Stimulated activated CD4-positive, alpha-beta T cell treated with anti-CD3 and anti-CD28 coated beads, TNF-alpha, amount 100 ng/mL, for 48 hours (primary cell): ENCODE measurements around the gene SYNCRIP.
"Not testable (repeated sequence)": the region's sequence is repeated elsewhere in the genome, so short reads cannot be mapped to it uniquely, and the experiment has no call there.

Source experiments
- DNase-seq, 3 donors: peaks; one replicate each; pipeline ENCODE4 v3.0.0-alpha.2; 2020; ENCODE audit warnings: low read depth in 3 of 3

SYNCRIP gene

DNA sequence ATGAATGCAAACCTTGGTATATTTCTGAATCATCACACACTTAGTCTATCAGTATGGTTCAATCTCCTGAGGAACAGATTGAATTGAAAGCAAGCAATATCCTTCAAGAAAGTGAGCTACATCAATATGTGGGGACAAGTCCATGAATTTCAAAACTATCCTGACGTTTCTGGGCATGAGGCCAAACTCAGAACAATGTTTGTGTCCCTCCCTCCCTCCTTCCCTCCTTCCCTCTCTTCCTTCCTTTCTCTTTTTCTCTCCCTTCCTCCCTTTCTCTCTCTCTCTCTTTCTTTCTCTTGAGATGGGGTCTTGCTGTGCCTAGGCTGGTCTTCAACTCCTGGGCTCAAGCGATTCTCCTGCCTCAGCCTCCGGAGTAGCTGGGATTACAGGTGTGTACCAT is 27.9 kb upstream of the SYNCRIP start:
- no peak for DNase-seq

- peak in 1 of 3 donors; percentile 30 for DNase-seq
Measured at GRCh38 chr6:85669735-85670194, 27.1 kb upstream of the SYNCRIP start.

GRCh38 chr6:85662251-85662650 is 19.6 kb upstream of the SYNCRIP start:
- no peak for DNase-seq

DNA sequence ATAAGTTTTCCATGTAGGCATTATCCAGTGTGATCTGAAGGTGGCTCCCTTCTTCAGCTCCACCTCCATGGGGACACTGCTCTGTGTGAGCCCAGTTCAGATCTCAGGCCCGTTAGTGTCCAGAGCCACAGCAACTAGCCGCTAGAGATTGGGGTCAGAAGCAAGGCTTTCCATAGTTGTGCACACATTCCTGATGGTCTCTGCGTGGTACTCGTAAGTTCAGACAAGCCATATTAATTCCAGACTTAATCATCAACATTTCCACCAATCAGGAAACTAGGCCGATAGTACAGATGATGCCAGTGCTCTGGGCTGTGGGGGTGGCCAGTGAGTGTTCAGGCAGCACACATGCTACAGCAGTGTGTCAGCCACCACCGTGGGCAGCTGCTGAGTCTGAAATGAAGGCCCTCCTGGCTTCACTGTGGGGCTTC is 17.5 kb upstream of the SYNCRIP start:
- no peak for DNase-seq

DNA sequence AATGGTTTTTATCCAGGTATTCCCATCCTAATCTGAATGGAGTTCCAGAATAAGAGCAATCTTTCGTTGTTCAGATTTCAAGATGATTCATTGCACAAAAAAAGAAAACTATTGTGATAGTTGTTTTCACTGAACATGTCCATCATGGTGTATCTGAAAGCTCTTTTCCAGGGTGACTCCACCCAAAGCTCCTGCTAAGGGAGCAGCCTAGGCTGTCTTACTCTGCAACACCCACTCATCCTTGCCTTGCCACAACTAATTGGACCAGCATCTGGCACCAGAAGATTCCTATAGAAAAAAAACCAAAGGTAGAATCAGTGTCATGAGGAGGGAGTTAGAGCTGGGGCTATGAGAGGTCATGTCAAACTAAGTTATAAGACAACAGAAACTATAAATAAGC is 7.9 kb upstream of the SYNCRIP start:
- no peak for DNase-seq

- DNase-seq: no peak
Measured at GRCh38 chr6:85644279-85644762, 1.6 kb upstream of the SYNCRIP start.

DNA sequence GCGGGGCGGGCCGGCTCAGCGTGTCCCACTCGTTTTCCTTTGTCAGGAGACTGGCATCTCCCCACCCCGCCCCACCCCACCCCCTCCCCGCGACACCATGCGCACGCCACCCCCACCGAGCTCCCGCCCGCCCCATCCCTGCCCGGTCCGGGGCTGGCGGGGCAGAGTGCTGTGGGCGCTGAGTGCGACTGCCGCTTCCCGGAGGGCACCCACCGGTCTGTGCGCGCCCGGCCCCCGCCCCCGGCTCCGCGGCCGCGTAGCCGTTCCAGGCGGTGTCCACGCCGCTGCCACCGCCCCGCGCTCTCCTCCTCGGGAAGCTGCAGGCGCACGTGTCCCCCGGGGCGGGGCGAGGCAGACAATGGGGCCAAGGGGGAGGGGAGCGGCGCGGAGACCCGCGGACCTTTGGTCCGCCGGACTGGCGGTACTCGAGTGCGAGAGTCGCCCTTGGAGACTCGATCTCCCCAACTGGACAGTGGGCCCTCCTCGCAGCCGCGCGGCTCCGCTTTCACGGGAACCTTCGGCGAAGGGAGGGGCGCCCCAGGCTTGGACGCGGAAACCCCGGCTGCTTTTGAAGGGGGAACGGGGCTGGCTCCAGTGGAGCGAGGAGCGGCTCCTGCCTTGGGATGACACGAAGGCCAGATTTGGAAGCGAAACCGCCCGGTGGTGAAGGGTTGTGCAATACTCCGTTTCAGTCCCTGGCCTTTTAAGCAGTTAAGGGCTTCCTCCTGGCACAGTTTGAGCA is 1.0 kb upstream of the SYNCRIP start:
- peak; percentile 55 to 70 (median 60) for DNase-seq

- DNase-seq: peak; percentile 15 to 38 (median 26)
Measured at GRCh38 chr6:85641897-85642773, 551 bp downstream of the SYNCRIP start.

DNA sequence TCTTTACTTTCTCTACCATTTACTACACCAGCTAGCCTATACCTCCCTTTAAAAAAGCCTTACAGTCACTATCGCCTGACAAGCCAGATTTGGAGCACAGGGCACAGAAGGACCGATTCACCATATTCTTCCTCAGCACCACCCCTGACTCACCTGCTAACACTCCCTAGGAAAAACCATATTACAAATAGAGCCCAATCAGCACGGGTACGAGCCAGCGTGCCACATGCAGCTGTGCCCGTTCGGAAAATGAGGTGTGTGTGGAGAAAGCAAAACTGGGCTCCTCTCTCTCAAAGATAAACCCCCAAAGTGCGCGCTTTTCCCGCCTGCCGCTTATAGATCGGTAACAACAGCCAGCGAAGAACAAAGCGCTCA is 1.2 kb downstream of the SYNCRIP start:
- DNase-seq: no peak

GRCh38 chr6:85640821-85641220 is 1.9 kb downstream of the SYNCRIP start:
- no peak for DNase-seq

- DNase-seq: no peak
Measured at GRCh38 chr6:85637579-85637978, 5.1 kb downstream of the SYNCRIP start.

- DNase-seq: no peak
Measured at GRCh38 chr6:85632164-85632942, 10.3 kb downstream of the SYNCRIP start.

GRCh38 chr6:85631117-85631516 is 11.6 kb downstream of the SYNCRIP start:
- not testable (repeated sequence) for DNase-seq

GRCh38 chr6:85628353-85628752 is 14.3 kb downstream of the SYNCRIP start:
- DNase-seq: no peak

GRCh38 chr6:85620308-85620707 is 22.4 kb downstream of the SYNCRIP start:
- no peak for DNase-seq

DNA sequence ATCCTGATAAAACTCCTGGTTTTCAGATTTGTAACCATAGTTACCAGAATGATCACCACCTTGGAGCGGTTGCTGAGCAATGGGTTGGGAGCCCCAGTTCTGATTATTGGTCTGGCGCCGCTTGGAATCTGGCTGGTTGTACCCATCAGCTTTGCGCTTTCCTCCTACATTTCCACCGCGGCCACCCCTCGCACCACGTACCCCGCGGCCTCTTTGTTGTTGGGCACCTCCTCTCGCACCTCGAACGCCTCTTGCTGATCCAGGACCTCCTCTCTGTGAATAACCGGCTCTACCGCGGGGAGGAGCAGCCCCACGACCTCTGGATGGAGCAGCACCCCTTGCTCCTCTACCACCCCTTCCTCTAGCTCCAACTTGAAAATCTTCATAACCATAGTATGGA is 27.9 kb downstream of the SYNCRIP start:
- DNase-seq: no peak

- DNase-seq: no peak
Measured at GRCh38 chr6:85612690-85613474, 29.8 kb downstream of the SYNCRIP start.

- no peak for DNase-seq
Measured at GRCh38 chr6:85610182-85610895, 32.3 kb downstream of the SYNCRIP start.

GRCh38 chr6:85602100-85602499 is 40.6 kb downstream of the SYNCRIP start:
- no peak for DNase-seq

GRCh38 chr6:85600713-85601313 is 41.9 kb downstream of the SYNCRIP start:
- no peak for DNase-seq
